Astrocyte (in vitro differentiated cells and primary cell): ENCODE data around the gene MRPL36. TPM values are rescaled to one million over a fixed set of nuclear protein-coding genes. Genes with fewer than 3 reads are reported as not detected.

ENCODE experiments used
- DNase-seq: peaks from one replicate; pipeline ENCODE4 v3.0.0-alpha.2; 2010; ENCODE audit warnings: low read depth
- FAIRE-seq: peaks from 2 replicates; lab custom pipeline; 2011; peaks lifted over from hg19 to GRCh38; lab: Jason Lieb, UNC
- H2AFZ ChIP-seq: 2 replicates; pipeline ENCODE4 v1.6.0; 2012; ENCODE audit warnings: low read depth, low read length, inconsistent platforms
- H3K27ac ChIP-seq: 2 replicates; pipeline ENCODE4 v1.5.1; 2011; ENCODE audit warnings: low read depth, low read length, inconsistent platforms
- H3K27me3 ChIP-seq: 2 replicates; pipeline ENCODE4 v1.6.0; 2011; ENCODE audit warnings: low read length, inconsistent platforms; ENCODE audit not compliant: insufficient read depth
- H3K36me3 ChIP-seq: 2 replicates; pipeline ENCODE4 v1.5.1; 2011; ENCODE audit warnings: low read length, inconsistent platforms; ENCODE audit not compliant: insufficient read depth
- H3K4me1 ChIP-seq: 2 replicates; pipeline ENCODE4 v1.5.1; 2011; ENCODE audit warnings: low read length, inconsistent platforms; ENCODE audit not compliant: insufficient read depth
- H3K4me2 ChIP-seq: 2 replicates; pipeline ENCODE4 v1.6.0; 2012; ENCODE audit warnings: low read length, inconsistent platforms
- H3K4me3 ChIP-seq: 2 replicates; pipeline ENCODE4 v1.5.1; 2011; ENCODE audit warnings: low read depth, mild to moderate bottlenecking, low read length, inconsistent platforms; ENCODE audit not compliant: insufficient read depth
- H3K79me2 ChIP-seq: 2 replicates; pipeline ENCODE4 v1.6.0; 2012; ENCODE audit warnings: mild to moderate bottlenecking, low read length, inconsistent platforms; ENCODE audit not compliant: insufficient read depth
- H3K9ac ChIP-seq: 2 replicates; pipeline ENCODE4 v1.6.0; 2012; ENCODE audit warnings: mild to moderate bottlenecking, low read length, inconsistent platforms
- H3K9me3 ChIP-seq: 2 replicates; pipeline ENCODE4 v1.5.1; 2012; ENCODE audit warnings: low read depth, mild to moderate bottlenecking, low read length, inconsistent platforms; ENCODE audit not compliant: insufficient read depth
- H4K20me1 ChIP-seq: 2 replicates; pipeline ENCODE4 v1.6.0; 2012; ENCODE audit warnings: low read length, inconsistent platforms; ENCODE audit not compliant: insufficient read depth
- H3K27ac Mint-ChIP-seq: one replicate; pipeline ENCODE4 v1.8.0; 2021; ENCODE audit warnings: mild to moderate bottlenecking, mixed read lengths; ENCODE audit not compliant: unreplicated experiment
- H3K27me3 Mint-ChIP-seq: one replicate; pipeline ENCODE4 v1.8.0; 2021; ENCODE audit warnings: low read depth, mixed read lengths; ENCODE audit not compliant: unreplicated experiment
- H3K36me3 Mint-ChIP-seq: one replicate; pipeline ENCODE4 v1.8.0; 2021; ENCODE audit warnings: low read depth, mixed read lengths; ENCODE audit not compliant: unreplicated experiment
- H3K4me1 Mint-ChIP-seq: one replicate; pipeline ENCODE4 v1.8.0; 2021; ENCODE audit warnings: low read depth, mixed read lengths; ENCODE audit not compliant: unreplicated experiment
- H3K4me3 Mint-ChIP-seq: one replicate; pipeline ENCODE4 v1.8.0; 2021; ENCODE audit warnings: mild to moderate bottlenecking, moderate library complexity, mixed read lengths; ENCODE audit not compliant: unreplicated experiment
- H3K9me3 Mint-ChIP-seq: one replicate; pipeline ENCODE4 v1.8.0; 2021; ENCODE audit warnings: mild to moderate bottlenecking, mixed read lengths; ENCODE audit not compliant: unreplicated experiment
- CTCF ChIP-seq: IDR thresholded peaks from 2 replicates; pipeline ENCODE4 v1.5.1; 2011; ENCODE audit warnings: low read depth, mild to moderate bottlenecking, inconsistent platforms, low read length, moderate library complexity; ENCODE audit not compliant: insufficient read depth
- EZH2 ChIP-seq: IDR thresholded peaks from 2 replicates; pipeline ENCODE4 v1.6.1; 2012; ENCODE audit warnings: mild to moderate bottlenecking, low read length, inconsistent platforms; ENCODE audit not compliant: insufficient read depth
- total RNA-seq: library from RNA; stranded (reverse); gene quantifications from 2 replicates; pipeline ENCODE4 v1.2.1, GENCODE V29; 2021

Gene MRPL36
- total RNA-seq, 1 donor from 2014 or later: 72.2 TPM

- H3K4me2 ChIP-seq: no peak overlapping the region
- Mint-ChIP-seq H3K4me1 (peaks cover 1% of the 10 kb centered on the region), H3K27ac (no peak overlapping the region), H3K9me3 (peaks cover 1% of the 10 kb centered on the region), H3K36me3 (peaks cover 3% of the 10 kb centered on the region), H3K27me3 (peaks cover 54% of the 10 kb centered on the region), H3K4me3 (no peak overlapping the region)
- no peak overlapping the region for H3K9ac ChIP-seq
- no peaks in the 10 kb centered on the region for H3K9me3 ChIP-seq
- TF ChIP-seq EZH2 (no peak), CTCF (no peak)
- no peak overlapping the region for H3K27ac ChIP-seq
- FAIRE-seq: no peak
- no peak for DNase-seq
- no peak overlapping the region for H3K4me3 ChIP-seq
- no peaks in the 10 kb centered on the region for H4K20me1 ChIP-seq
- H3K79me2 ChIP-seq: no peaks in the 10 kb centered on the region
- H3K4me1 ChIP-seq: no peaks in the 10 kb centered on the region
- H3K36me3 ChIP-seq: no peaks in the 10 kb centered on the region
- no peak overlapping the region for H2AFZ ChIP-seq
- peaks cover 3% of the 10 kb centered on the region for H3K27me3 ChIP-seq
Observed at GRCh38 chr5:1835431-1835830, 35.8 kb upstream of the MRPL36 start.

- H3K36me3 ChIP-seq: no peaks in the 10 kb centered on the region
- H3K4me3 ChIP-seq: no peak overlapping the region
- no peak overlapping the region for H3K27ac Mint-ChIP-seq
- H3K36me3 Mint-ChIP-seq: peaks cover 3% of the 10 kb centered on the region
- DNase-seq (no peak), FAIRE-seq (no peak)
- H2AFZ ChIP-seq: no peak overlapping the region
- TF ChIP-seq EZH2: no peak
- TF ChIP-seq CTCF: no peak
- H4K20me1 ChIP-seq: no peaks in the 10 kb centered on the region
- H3K4me1 ChIP-seq: no peaks in the 10 kb centered on the region
- no peaks in the 10 kb centered on the region for H3K9me3 ChIP-seq
- H3K4me3 Mint-ChIP-seq: no peak overlapping the region
- peaks cover 3% of the 10 kb centered on the region for H3K27me3 ChIP-seq
- no peak overlapping the region for H3K27ac ChIP-seq
- peaks cover 1% of the 10 kb centered on the region for H3K4me1 Mint-ChIP-seq
- peaks cover 53% of the 10 kb centered on the region for H3K27me3 Mint-ChIP-seq
- H3K4me2 ChIP-seq: no peak overlapping the region
- peaks cover 1% of the 10 kb centered on the region for H3K9me3 Mint-ChIP-seq
- H3K79me2 ChIP-seq: no peaks in the 10 kb centered on the region
- H3K9ac ChIP-seq: no peak overlapping the region
Observed at GRCh38 chr5:1834721-1835429, 35.2 kb upstream of the MRPL36 start.

- Histone ChIP-seq H3K4me1 (no peaks in the 10 kb centered on the region), H3K27me3 (peaks cover 3% of the 10 kb centered on the region), H3K79me2 (no peaks in the 10 kb centered on the region), H3K36me3 (no peaks in the 10 kb centered on the region), H3K9ac (no peak overlapping the region), H2AFZ (no peak overlapping the region), H3K9me3 (no peaks in the 10 kb centered on the region), H3K4me3 (no peak overlapping the region), H3K4me2 (no peak overlapping the region), H3K27ac (no peak overlapping the region), H4K20me1 (no peaks in the 10 kb centered on the region)
- peaks cover 4% of the 10 kb centered on the region for H3K36me3 Mint-ChIP-seq
- H3K27me3 Mint-ChIP-seq: peaks cover 45% of the 10 kb centered on the region
- FAIRE-seq: no peak
- no peak overlapping the region for H3K4me3 Mint-ChIP-seq
- DNase-seq: no peak
- peaks cover 1% of the 10 kb centered on the region for H3K9me3 Mint-ChIP-seq
- H3K27ac Mint-ChIP-seq: no peak overlapping the region
- no peak for TF ChIP-seq CTCF
- no peak for TF ChIP-seq EZH2
- peaks cover 1% of the 10 kb centered on the region for H3K4me1 Mint-ChIP-seq
Observed at GRCh38 chr5:1834022-1834551, 34.5 kb upstream of the MRPL36 start.
